K562 (cell line): ENCODE results near the gene FGF2.

Experiments used
- E2F5 ChIP-seq: sonication (generic); formaldehyde crosslinking; IDR thresholded peaks from 2 replicates; pipeline ENCODE4 v1.8.0; 2022; ENCODE audit warnings: mild to moderate bottlenecking, missing genetic modification reagents
- SRSF1 ChIP-seq: fragments of 200-400 bp; formaldehyde crosslinking; IDR thresholded peaks from 2 replicates; pipeline ENCODE4 v1.6.1; 2017; ENCODE audit warnings: mild to moderate bottlenecking, low read depth, low read length, moderate library complexity
- YY1 ChIP-seq, 3 experiments: IDR thresholded peaks; 2 replicates each; pipeline ENCODE4 v1.6.1; 2011; ENCODE audit warnings: low read length in 2 of 3, mild to moderate bottlenecking in 2 of 3, moderate library complexity in 2 of 3, borderline replicate concordance in 1 of 3, control low read depth in 1 of 3, low read depth in 1 of 3; ENCODE audit not compliant: insufficient read depth in 3 of 3, insufficient replicate concordance in 2 of 3, control insufficient read depth in 1 of 3, insufficient read length in 1 of 3; ENCODE audit errors: extremely low read depth in 1 of 3
- ZKSCAN3 ChIP-seq: fragments of 250-450 bp; sonication (Bioruptor Pico); IDR thresholded peaks from 2 replicates; pipeline ENCODE4 v1.4.0; 2020

- TF ChIP-seq ZKSCAN3 (CRISPR knock-in tag), result no peak
- no peak for TF ChIP-seq YY1 (IDR thresholded peaks at IDR 0.05; ENCODE audit: borderline replicate concordance in 1 of 3, control insufficient read depth in 1 of 3, extremely low read depth in 1 of 3, insufficient read depth in 3 of 3, insufficient read length in 1 of 3, insufficient replicate concordance in 2 of 3, low read depth in 1 of 3, low read length in 2 of 3)
- TF ChIP-seq SRSF1, result no peak
- no peak for TF ChIP-seq E2F5 (CRISPR knock-in tag)
These were observed 6.8 kb upstream of the FGF2 start for GRCh38 chr4:122819708-122820449.
